PFSK-1 (cell line): ENCODE results near the gene SLAMF7.

ENCODE experiments used
- FOXP2 ChIP-seq: optimal IDR thresholded peaks from 2 replicates; pipeline ENCODE3; 2011; ENCODE audit warnings: borderline replicate concordance, control low read depth, inconsistent platforms; ENCODE audit not compliant: insufficient read depth; ENCODE audit errors: extremely low read length, extremely low read depth
- POLR2AphosphoS5 ChIP-seq: IDR thresholded peaks from 2 replicates; pipeline ENCODE4 v1.6.1; 2012; ENCODE audit warnings: low read depth, mild to moderate bottlenecking, control low read depth, low read length, moderate library complexity

- TF ChIP-seq POLR2AphosphoS5 (no peak), FOXP2 (no peak)
Measured at GRCh38 chr1:160752924-160753323, 13.9 kb downstream of the SLAMF7 start.
